Retina (tissue), 1 donor: ENCODE data around the gene CAPNS1.
"Not testable (repeated sequence)": the region's sequence is repeated elsewhere in the genome, so short reads cannot be mapped to it uniquely, and the experiment has no call there.

ENCODE experiments used
- DNase-seq: peaks from one replicate; pipeline ENCODE4 v3.0.0-alpha.2; 2016

The CAPNS1 gene

GRCh38 chr19:36151144-36152018 lies 11.5 kb downstream of the CAPNS1 start:
- DNase-seq = no peak

GRCh38 chr19:36152019-36152351 lies 12.1 kb downstream of the CAPNS1 start:
- peak; percentile 36 for DNase-seq

GRCh38 chr19:36152352-36153091 lies 12.7 kb downstream of the CAPNS1 start, which contains the start of gene COX7A1:
Gene COX7A1 (minus strand): TSS chr19:36152447. CDS start chr19:36152407, 40 bp downstream.
- DNase-seq = peak; percentile 33

- DNase-seq = no peak
These were observed 13.3 kb downstream of the CAPNS1 start for GRCh38 chr19:36153126-36153525.

- no peak for DNase-seq
These were observed 21.1 kb downstream of the CAPNS1 start for GRCh38 chr19:36160821-36161596.

- DNase-seq = no peak
These were observed 23.9 kb downstream of the CAPNS1 start for GRCh38 chr19:36163813-36164212.

- DNase-seq = no peak
These were observed 29.4 kb downstream of the CAPNS1 start for GRCh38 chr19:36169084-36169760.

- DNase-seq = no peak
These were observed 33.0 kb downstream of the CAPNS1 start for GRCh38 chr19:36172852-36173251.

GRCh38 chr19:36173846-36174245 lies 34.0 kb downstream of the CAPNS1 start:
- not testable (repeated sequence) for DNase-seq

GRCh38 chr19:36179077-36179476 lies 39.2 kb downstream of the CAPNS1 start:
- DNase-seq = not testable (repeated sequence)

GRCh38 chr19:36182612-36183244 lies 42.9 kb downstream of the CAPNS1 start:
- no peak for DNase-seq

GRCh38 chr19:36183245-36183628 lies 43.4 kb downstream of the CAPNS1 start:
- DNase-seq = no peak

GRCh38 chr19:36186722-36187121 lies 46.9 kb downstream of the CAPNS1 start:
- not testable (repeated sequence) for DNase-seq

- DNase-seq = no peak
These were observed 56.4 kb downstream of the CAPNS1 start for GRCh38 chr19:36196249-36196648.

- DNase-seq = no peak
These were observed 58.3 kb downstream of the CAPNS1 start for GRCh38 chr19:36198119-36198518.
